T1000 (cell line): ENCODE data around the gene HLTF.
"Not testable (repeated sequence)": the region's sequence is repeated elsewhere in the genome, so short reads cannot be mapped to it uniquely, and the experiment has no call there.

ENCODE experiments used
- DNase-seq: peaks from one replicate; lab custom pipeline; 2025; ENCODE audit warnings: mixed read lengths; lab: John Stamatoyannopoulos, UW

Gene HLTF

DNA sequence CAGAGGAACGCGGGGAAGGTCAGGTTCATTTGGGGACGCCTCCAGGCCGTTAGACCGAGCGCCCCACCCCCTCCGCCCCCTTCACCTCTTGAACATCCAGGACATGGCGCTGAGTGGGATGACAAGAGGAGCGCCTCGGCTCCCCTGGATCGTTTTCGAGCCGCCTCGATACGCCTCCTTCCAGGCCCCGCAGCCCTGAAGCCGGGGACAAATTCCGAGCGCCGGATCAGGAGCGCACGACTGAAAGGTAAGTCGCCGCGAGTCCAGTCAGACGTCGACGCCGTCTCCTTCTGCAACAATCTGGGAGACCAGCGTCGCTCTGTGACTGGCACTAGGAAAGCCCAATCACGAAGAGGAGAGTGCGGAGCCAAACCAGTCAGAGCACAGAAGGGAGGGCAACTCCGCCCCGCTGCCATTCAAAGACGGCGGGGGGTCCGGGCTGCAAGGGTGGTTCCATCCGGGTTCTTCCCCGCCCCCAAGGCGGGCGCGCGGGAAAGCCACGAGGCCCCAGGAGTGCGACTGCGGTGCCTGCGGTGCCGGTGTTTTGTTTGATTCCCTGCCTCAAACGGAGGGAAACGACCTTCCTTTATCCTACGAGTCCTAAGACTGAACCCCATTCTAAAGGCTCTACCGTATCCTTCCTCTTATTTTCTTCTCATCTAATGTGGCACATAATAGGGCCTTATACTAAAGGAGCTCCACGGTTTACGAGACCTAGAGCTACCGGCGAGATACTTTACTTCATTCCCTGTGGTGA lies at the start of gene HLTF:
HLTF (minus strand) TSS at position 302 of the 757 bp plus-strand sequence; CDS start at position 105, 197 bp downstream.
- peak; percentile 90 for DNase-seq

DNA sequence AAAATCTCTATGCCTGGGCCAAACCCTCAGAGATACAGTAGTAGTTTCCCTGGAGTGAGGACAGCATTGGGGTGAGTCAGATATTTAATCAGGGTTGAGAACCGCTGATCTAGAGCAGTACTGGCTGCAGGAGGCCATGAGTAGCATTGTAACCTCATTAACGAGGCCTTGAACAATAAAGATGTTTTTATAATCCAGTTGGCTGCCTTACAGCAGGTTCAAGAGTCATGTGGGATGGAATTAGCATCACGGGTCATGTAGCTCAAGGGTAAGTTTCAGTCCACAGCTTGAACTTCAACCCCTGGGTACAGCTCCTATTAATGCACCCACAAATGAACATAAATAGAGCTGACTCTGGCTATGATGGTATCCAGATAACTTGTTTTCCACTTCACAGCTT lies 48.2 kb upstream of the HLTF start:
- DNase-seq = peak; percentile 6

- DNase-seq = no peak
Observed at GRCh38 chr3:149131589-149131988, 45.3 kb upstream of the HLTF start.

DNA sequence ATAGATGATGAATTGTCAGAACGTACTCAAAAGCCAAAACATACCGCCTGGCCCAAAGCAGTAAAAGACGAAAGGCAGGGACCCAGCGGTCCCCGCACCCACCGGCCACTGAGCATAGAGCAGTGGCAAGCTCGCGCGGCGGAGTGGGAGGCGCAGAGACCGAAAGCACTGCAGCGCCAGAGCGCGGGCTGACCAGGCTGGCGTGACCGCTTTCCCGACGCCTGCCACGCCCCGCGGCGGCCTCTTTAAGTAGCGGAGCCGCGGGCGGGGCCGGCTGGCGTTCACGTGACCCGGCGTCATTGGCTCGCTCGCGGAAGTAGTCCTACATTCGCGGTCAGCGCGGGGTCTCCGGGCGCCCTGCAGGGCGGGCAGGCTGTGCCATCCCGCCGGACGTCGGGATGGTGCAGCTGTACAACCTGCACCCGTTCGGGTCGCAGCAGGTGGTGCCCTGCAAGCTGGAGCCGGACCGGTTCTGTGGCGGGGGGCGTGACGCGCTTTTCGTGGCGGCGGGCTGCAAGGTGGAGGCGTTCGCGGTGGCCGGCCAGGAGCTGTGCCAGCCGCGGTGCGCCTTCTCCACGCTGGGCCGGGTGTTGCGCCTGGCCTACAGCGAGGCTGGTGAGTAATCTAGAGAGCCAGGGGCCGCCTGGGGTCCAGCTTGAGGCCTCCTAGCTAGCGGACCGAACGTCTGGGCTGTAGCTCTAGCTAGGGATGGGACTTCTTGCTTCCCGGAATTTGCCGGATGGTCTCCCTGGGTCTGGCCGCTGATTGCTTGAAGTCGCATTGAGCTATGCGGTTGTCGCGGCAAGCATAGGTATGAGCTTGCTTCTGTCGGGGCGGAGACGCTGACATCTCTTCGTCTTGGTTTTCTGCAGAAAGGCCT lies 43.2 kb upstream of the HLTF start, which contains the start of gene HPS3:
HPS3 (plus strand) TSS at position 313 of the 880 bp plus-strand sequence; CDS start at position 399, 86 bp downstream.
- peak; percentile 74 for DNase-seq

GRCh38 chr3:149128821-149129220 lies 42.5 kb upstream of the HLTF start:
- DNase-seq = no peak

DNA sequence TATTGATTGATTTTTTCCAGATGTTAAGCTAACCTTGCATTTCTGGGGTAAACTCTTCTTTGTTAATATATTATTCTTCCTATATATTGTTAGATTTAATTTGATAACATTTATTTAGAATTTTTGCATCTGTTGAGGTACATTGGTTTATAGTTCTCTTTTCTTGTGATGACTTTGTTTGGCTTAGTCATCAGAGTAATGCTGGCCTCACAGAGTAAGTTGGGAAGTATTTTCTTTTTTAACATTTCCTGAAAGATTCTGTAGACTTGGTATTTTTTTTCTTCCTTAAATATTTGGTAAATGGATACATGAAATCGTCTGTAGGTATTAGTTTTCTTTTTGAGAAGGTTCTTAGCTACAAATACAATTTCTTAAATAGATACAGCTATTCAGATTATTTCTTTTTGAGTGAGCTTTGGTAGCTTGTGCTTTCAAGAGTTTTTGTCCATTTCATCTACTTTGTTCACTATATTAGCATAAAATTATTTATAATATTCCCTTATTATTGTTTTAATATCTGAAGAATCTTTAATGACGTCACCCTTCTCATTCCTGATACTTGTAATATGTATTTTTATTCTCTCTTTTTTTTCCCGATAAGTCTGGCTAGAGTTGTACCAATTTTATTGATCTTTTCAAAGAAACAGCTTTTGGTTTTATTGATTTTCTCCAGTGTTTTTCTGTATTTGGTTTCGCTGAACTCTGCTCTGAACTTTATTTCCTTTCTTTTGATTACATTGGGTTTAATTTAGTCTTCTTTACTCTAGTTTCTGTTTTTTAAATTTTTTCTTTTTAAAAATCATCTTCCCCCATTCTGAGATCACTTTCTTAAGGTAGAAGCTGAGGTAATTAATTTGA lies 36.6 kb upstream of the HLTF start:
- DNase-seq = no peak

GRCh38 chr3:149120051-149120972 lies 34.0 kb upstream of the HLTF start:
- DNase-seq = no peak

DNA sequence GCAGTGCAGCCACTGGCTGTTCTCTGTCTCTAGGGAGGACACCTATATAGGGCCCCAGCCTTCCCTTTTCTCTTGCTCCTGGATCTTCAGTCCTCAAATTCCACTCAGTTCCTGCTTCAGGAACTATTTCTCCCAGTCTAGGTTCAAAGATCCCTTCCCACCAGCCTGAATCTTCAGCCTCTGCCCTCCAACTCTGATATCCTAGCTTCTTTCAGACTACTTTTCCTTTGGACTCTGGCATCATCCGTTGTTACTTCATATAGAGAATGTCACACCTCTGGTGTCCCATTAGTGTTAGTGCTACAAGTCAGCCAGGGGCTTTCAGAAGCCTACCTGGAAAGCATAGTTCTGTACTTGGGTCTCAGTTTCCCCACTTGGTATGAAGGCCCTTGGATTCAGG lies 33.1 kb upstream of the HLTF start:
- no peak for DNase-seq

DNA sequence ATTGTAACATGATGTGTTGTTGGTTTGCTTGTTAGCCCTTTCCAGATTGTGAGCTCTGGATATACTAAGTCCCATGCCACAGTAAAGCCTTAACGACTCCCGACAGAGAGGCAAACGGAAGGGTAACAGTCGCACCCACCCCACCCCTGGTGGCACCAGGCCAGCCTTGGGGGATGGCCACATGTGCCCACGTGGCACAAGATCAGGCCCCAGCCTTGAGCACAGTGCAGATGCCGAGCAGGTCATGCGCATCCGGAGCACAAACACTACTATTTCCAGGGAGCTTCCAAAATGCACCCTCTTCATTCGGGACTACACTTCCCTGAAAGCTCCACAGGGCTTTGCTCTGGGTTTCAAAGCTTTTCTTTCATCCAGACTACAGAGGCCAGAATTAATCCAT lies 32.4 kb upstream of the HLTF start:
- DNase-seq = no peak

DNA sequence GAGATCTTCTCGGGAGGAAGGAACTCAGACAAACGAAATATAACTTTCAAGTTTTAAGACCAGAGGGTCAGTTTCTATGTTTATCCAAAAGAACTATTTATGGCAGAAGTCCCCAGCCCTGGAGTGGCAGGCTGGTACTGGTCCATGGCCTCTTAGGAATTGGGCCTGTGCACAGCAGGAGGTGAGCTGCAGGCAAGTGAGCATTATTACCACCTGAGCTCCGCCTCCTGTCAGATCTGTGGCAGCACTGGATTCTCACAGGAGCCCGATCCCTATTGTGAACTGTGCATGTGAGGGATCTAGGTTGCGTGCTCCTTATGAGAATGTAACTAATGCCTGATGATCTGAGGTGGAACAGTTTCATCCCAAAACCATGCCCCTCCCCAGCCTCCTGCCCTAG lies 28.8 kb upstream of the HLTF start:
- no peak for DNase-seq

GRCh38 chr3:149114458-149114857 lies 28.1 kb upstream of the HLTF start:
- no peak for DNase-seq

DNA sequence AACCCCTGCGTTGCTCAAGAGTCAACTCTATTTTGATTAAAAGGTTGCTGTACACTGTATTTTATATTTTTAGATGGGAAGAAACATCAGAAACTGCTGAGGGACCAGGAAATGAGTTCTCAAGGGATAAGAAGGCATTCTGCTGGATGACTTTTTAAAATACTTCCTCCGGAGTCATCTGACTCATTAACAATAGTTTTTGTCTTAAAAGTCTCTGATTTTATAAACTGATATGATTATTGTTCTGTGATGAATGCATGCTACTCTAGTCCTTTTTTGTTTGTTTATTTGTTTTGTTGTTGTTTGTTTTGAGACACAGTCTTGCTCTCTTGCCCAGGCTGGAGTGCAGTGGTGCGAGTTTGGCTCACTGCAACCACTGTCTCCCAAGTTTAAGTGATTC lies 18.2 kb upstream of the HLTF start:
- DNase-seq = no peak

GRCh38 chr3:149101641-149102040 lies 15.3 kb upstream of the HLTF start:
- no peak for DNase-seq

- no peak for DNase-seq
Observed at GRCh38 chr3:149101154-149101553, 14.8 kb upstream of the HLTF start.

DNA sequence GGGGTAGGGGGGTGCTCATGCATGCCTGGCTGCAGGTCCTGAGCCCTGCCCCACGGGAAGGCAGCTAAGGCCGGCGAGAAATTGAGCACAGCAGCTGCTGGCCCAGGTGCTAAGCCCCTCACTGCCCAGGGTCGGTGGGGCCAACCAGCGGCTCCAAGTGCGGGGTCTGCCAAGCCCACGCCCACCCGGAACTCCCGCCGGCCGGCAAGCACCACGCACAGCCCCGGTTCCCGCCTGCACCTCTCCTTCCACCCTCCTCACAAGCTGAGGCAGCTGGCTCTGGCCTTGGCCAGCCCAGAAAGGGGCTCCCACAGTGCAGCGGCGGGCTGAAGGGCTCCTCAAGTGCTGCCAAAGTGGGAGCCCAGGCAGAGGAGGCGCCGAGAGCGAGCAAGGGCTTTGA lies 11.7 kb upstream of the HLTF start:
- DNase-seq = not testable (repeated sequence)

GRCh38 chr3:149095487-149095886 lies 9.2 kb upstream of the HLTF start:
- DNase-seq = no peak

DNA sequence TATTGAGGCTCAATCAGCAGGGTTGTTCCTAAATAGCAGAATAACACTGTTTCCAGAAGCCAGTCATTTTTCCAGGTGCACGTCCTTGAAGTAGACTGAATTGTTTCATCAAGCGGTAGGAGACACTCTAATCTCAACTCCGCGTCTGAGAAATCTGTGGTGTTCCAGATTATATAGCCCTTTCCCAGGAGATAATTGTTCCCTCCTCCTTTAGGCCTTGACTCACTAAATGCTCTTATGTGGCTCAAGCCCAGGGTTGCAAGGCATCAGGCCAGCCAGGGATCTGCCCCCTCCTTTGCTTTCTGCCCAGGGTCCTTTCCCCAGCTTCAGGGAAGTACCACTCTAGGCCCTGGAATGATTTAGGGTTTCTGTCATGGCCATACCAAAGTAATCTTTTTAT lies 5.7 kb upstream of the HLTF start:
- DNase-seq = no peak

- DNase-seq = no peak
Observed at GRCh38 chr3:149090907-149091306, 4.6 kb upstream of the HLTF start.

GRCh38 chr3:149090461-149090860 lies 4.1 kb upstream of the HLTF start:
- no peak for DNase-seq

DNA sequence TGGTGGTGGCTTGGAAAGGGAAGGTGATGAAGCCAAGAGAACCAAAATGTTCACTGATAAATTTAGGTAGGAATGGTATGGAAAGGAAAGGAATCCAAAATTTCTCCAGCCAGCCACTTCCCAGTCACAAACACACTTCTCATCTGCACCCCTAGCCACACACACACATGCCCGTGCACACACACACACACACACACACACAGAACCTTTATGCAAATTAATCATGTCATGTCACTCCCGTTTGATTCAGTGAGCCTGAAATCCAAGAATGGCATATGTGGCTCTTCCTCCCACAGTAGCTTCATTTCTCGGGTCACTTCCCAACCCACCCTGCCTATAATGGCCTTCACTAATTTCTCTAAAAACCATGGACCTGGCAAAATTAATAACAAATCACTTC lies 3.1 kb upstream of the HLTF start:
- no peak for DNase-seq

DNA sequence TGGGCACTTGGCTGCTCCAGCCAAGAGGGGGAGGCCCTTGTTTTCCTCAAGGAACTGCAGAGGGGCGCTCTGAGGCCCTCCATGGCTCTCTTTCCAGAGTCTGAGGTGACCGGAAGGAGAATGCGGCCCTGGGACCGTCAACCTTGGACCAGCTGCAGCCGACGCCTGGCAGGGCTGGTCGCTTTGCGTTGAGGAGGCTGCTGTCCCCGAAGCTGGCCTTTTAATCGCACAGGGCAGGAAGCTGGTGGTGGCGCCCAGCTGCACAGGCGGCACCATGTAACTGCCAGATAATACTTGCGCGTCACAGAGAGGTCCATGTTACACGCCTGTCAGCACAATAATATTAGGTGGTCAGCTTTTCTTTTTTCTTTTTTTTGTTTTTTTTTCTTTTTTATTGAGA lies 875 bp upstream of the HLTF start:
- no peak for DNase-seq
